Hair follicular keratinocyte (primary cell): Measurements from ENCODE around the gene TESPA1. TPM values are rescaled to one million over a fixed set of nuclear protein-coding genes. Genes with fewer than 3 reads are reported as not detected.

Experiments used
- total RNA-seq: library from RNA; depleted of rRNA; stranded (reverse); fragments of >200 nt; gene quantifications from 2 replicates; pipeline ENCODE4 v1.2.3, GENCODE V29; 2015

TESPA1 gene, protein sequence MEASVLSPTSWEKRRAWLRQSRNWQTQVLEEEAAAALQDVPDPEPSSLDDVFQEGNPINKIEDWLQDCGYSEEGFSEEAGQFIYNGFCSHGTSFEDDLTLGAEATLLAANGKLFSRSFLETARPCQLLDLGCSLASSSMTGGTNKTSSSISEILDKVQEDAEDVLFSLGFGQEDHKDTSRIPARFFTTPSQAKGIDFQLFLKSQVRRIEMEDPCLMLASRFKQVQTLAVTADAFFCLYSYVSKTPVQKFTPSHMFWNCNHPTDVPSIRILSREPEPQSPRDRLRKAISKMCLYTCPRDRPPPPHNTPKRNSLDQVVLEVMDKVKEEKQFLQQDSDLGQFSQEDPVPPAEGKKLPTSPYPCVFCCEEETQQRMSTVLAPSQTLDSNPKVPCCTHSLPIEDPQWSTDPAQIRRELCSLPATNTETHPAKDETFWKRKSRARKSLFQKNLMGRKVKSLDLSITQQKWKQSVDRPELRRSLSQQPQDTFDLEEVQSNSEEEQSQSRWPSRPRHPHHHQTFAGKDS
- not detected in 2 replicates for total RNA-seq

DNA sequence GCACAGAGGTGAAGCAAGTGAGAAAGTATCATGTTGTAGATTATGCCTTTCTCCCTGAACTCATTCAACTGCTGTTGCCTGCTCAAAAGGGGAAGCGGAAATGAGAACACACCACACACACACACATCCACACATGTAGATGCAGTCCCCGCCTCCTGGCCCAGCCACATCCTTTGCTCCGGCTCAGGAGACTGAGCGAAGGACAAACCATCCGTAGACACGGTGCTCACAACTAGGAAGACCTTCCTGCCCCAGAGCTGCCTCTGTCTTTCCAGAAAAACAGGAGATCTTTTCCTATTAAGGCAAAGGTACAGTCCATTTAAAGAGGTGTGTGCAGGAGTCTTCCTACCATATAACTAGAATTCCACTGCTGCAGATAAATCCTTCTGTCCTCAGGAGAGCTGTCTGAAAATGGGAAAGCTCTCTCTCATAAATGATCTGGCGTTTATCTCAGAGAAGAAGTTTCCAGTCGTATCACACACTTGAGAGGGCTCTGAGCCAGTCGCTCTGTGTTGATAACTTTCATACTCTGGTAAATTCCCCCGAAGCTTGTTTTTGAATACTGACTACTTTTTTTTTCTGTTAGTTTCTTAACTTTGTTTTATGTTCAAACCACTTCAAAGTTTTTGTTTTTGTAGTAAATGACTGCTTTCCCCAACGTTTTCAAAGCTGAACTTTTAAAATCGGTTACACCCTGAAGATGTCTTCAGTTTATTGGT, at the start of gene TESPA1:
Gene TESPA1, minus strand, starts transcription at position 105 of the 719 bp plus-strand sequence. CDS start 10,200 bp downstream, outside the sequence.

DNA sequence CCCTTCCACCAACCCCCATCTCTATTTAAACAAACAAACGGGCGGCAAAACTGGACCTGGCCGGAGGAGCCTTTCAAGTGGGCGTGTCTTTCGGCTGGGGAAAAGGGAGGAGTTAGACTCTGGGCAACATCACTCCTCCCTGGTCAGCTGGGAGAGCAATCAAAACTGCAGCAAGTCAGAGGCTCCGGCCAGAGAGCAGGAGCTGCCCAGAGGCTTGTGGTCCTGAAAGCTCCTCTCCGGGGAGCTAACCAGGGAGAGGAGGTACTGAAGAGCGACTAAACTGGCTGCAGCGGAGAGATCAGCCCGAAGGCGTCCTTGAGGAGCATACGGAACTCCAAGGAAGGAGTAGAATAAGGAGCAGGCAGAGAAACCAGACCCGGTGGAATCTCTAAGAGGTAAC, 35.2 kb upstream of the TESPA1 start, which contains the start of gene NEUROD4:
Gene NEUROD4, plus strand, starts transcription at position 191 of the 400 bp plus-strand sequence. CDS start 6,466 bp downstream, outside the sequence.

Other genes with a start within 250 kb of the TESPA1 start
- gene MUCL1, start 130.2 kb downstream of the TESPA1 start, total RNA-seq, result not detected in 2 replicates
- not detected in 2 replicates for gene NEUROD4, start 35.2 kb upstream of the TESPA1 start, total RNA-seq
- not detected in 2 replicates for gene OR9K2, start 141.6 kb upstream of the TESPA1 start, total RNA-seq
- not detected in 2 replicates for gene OR10A7, start 236.3 kb upstream of the TESPA1 start, total RNA-seq